Bronchial epithelial cell (primary cell): ENCODE measurements around the gene MARCHF10. TPM values are rescaled to one million over a fixed set of nuclear protein-coding genes. Genes with fewer than 3 reads are reported as not detected.

Experiments used
- DNase-seq: peaks from one replicate; pipeline ENCODE4 v3.0.0-alpha.2; 2010; ENCODE audit warnings: low read depth
- FAIRE-seq: peaks from 2 replicates; lab custom pipeline; 2011; peaks lifted over from hg19 to GRCh38; lab: Jason Lieb, UNC
- H3K27me3 ChIP-seq: 2 replicates; pipeline ENCODE4 v1.5.1; 2011; ENCODE audit warnings: low read length; ENCODE audit not compliant: control insufficient read depth, insufficient read depth
- H3K36me3 ChIP-seq: 2 replicates; pipeline ENCODE4 v1.5.1; 2011; ENCODE audit warnings: low read length; ENCODE audit not compliant: control insufficient read depth, insufficient read depth
- H3K4me3 ChIP-seq: 2 replicates; pipeline ENCODE4 v1.5.1; 2011; ENCODE audit warnings: mild to moderate bottlenecking, low read depth, low read length, control low read depth
- CTCF ChIP-seq: IDR thresholded peaks from 2 replicates; pipeline ENCODE4 v1.5.1; 2011; ENCODE audit warnings: mild to moderate bottlenecking, moderate library complexity, low read length, control low read depth, inconsistent platforms; ENCODE audit not compliant: insufficient read depth, severe bottlenecking
- total RNA-seq: library from RNA; depleted of rRNA; stranded (reverse); fragments of >200 nt; gene quantifications from 2 replicates; pipeline ENCODE4 v1.2.1, GENCODE V29; 2014

MARCHF10 gene
- total RNA-seq, 1 donor from 2014 or later, result not detected

- no peak for DNase-seq
- no peak for TF ChIP-seq CTCF
- H3K4me3 ChIP-seq, result no peak overlapping the region
- no peaks in the 10 kb centered on the region for H3K27me3 ChIP-seq
- H3K36me3 ChIP-seq, result peaks cover 5% of the 10 kb centered on the region
- no peak for FAIRE-seq
Measured at GRCh38 chr17:62690168-62690897, 117.8 kb downstream of the MARCHF10 start.

GRCh38 chr17:62689441-62690167 lies 118.5 kb downstream of the MARCHF10 start:
- Histone ChIP-seq H3K4me3 (no peak overlapping the region), H3K27me3 (no peaks in the 10 kb centered on the region), H3K36me3 (peaks cover 5% of the 10 kb centered on the region)
- no peak for TF ChIP-seq CTCF
- DNase-seq (no peak), FAIRE-seq (no peak)

GRCh38 chr17:62688398-62689160 lies 119.5 kb downstream of the MARCHF10 start:
- Histone ChIP-seq H3K36me3 (peaks cover 5% of the 10 kb centered on the region), H3K4me3 (no peak overlapping the region)

GRCh38 chr17:62687997-62688396 lies 120.1 kb downstream of the MARCHF10 start:
- H3K36me3 ChIP-seq, result peaks cover 5% of the 10 kb centered on the region
- DNase-seq (no peak), FAIRE-seq (no peak)
- no peak overlapping the region for H3K4me3 ChIP-seq
- no peak for TF ChIP-seq CTCF
- H3K27me3 ChIP-seq, result no peaks in the 10 kb centered on the region

More at GRCh38 chr17:62688398-62689160, 119.5 kb downstream of the MARCHF10 start:
- H3K27me3 ChIP-seq, result no peaks in the 10 kb centered on the region
- FAIRE-seq (no peak), DNase-seq (no peak)
- TF ChIP-seq CTCF, result no peak

GRCh38 chr17:62684179-62684578 lies 123.9 kb downstream of the MARCHF10 start:
- TF ChIP-seq CTCF, result no peak
- DNase-seq (no peak), FAIRE-seq (no peak)
- Histone ChIP-seq H3K27me3 (no peaks in the 10 kb centered on the region), H3K4me3 (no peak overlapping the region), H3K36me3 (peaks cover 8% of the 10 kb centered on the region)
